Measurements from ENCODE around the gene HS3ST3B1. TPM values are rescaled to one million over a fixed set of nuclear protein-coding genes. Genes with fewer than 3 reads are reported as not detected.

HS3ST3B1 gene
- total RNA-seq, 4 donors from 2014 or later: 0.40 to 2.5 (median 1.2) TPM; not detected in 1

GRCh38 chr17:14302431-14303099 is 1.7 kb downstream of the HS3ST3B1 start:
- TF ChIP-seq CTCF (IDR thresholded peaks at IDR 0.05) (peak; percentile 56 to 96 (median 91)), POLR2A (IDR thresholded peaks at IDR 0.05) (no peak), EP300 (IDR thresholded peaks at IDR 0.05; ENCODE audit: low read depth) (no peak), POLR2AphosphoS5 (IDR thresholded peaks at IDR 0.05) (no peak)
- WGBS, 2 donors (ENCODE audit: low coverage in 1 of 2): 1% methylated on average over 61 of the region's 64 CpGs; no CpG with 5 or more reads in 1 of the 2 donors
- intact Hi-C loops (cut with DNase I; ENCODE audit: low total_unique reads) (loop anchor here (2.0 kb wide), 1 partner anchor 708 kb away; no protein-coding TSS in a partner anchor), in situ Hi-C loops (cut with MboI; ENCODE audit: low pct_ligation_motif_present in 1 of 4, low pct_unique_long_range_greater_than_20kb in 1 of 4, low sequenced_read_pairs in 3 of 4) (loop anchor here in 3 of 4 donors (10.0 to 25.0 kb wide), 3 partner anchors 708 to 965 kb away; no protein-coding TSS in a partner anchor)
- H3K9me3 ChIP-seq: no peaks in the 10 kb centered on the region
- no peaks in the 10 kb centered on the region for H3K36me3 ChIP-seq
- peak overlapping the region; percentile 26 to 62 (median 45) for H3K4me3 ChIP-seq
- peaks cover 0 to 57% (median 33%) of the 10 kb centered on the region in 4 donors for H3K4me1 ChIP-seq
- peaks cover 95% of the 10 kb centered on the region for H3K27me3 ChIP-seq
- H3K27ac ChIP-seq: peak overlapping the region; percentile 76 to 79 (median 77)
- peak; percentile 81 for DNase-seq

GRCh38 chr17:14303343-14304221 is 2.7 kb downstream of the HS3ST3B1 start:
- Histone ChIP-seq H3K27ac (peak overlapping the region; percentile 12 to 78 (median 47)), H3K36me3 (no peaks in the 10 kb centered on the region), H3K9me3 (no peaks in the 10 kb centered on the region), H3K4me1 (peaks cover 0 to 54% (median 30%) of the 10 kb centered on the region in 4 donors), H3K27me3 (peaks cover 95% of the 10 kb centered on the region), H3K4me3 (peak overlapping the region in 3 of 4 donors; percentile 39 to 62 (median 51))
- in situ Hi-C loops (cut with MboI; ENCODE audit: low pct_ligation_motif_present in 1 of 4, low pct_unique_long_range_greater_than_20kb in 1 of 4, low sequenced_read_pairs in 3 of 4): loop anchor here in 3 of 4 donors (10.0 to 25.0 kb wide), 3 partner anchors 709 to 966 kb away; no protein-coding TSS in a partner anchor
- 15% methylated on average over 50 of the region's 56 CpGs; no CpG with 5 or more reads in 1 of the 2 donors for WGBS, 2 donors (ENCODE audit: low coverage in 1 of 2)
- TF ChIP-seq POLR2AphosphoS5 (IDR thresholded peaks at IDR 0.05): no peak
- TF ChIP-seq CTCF (IDR thresholded peaks at IDR 0.05): no peak
- TF ChIP-seq EP300 (IDR thresholded peaks at IDR 0.05; ENCODE audit: low read depth): no peak
- TF ChIP-seq POLR2A (IDR thresholded peaks at IDR 0.05): no peak
- intact Hi-C loops (cut with DNase I; ENCODE audit: low total_unique reads): loop anchor here (2.0 kb wide), 1 partner anchor 709 kb away; no protein-coding TSS in a partner anchor
- DNase-seq: no peak

GRCh38 chr17:14304222-14304772 is 3.4 kb downstream of the HS3ST3B1 start:
- peak overlapping the region; percentile 12 to 78 (median 47) for H3K27ac ChIP-seq
- H3K27me3 ChIP-seq: peaks cover 95% of the 10 kb centered on the region
- no peaks in the 10 kb centered on the region for H3K36me3 ChIP-seq
- intact Hi-C loops (cut with DNase I; ENCODE audit: low total_unique reads): no loop called here
- H3K9me3 ChIP-seq: no peaks in the 10 kb centered on the region
- in situ Hi-C loops (cut with MboI; ENCODE audit: low pct_ligation_motif_present in 1 of 4, low pct_unique_long_range_greater_than_20kb in 1 of 4, low sequenced_read_pairs in 3 of 4): loop anchor here in 3 of 4 donors (10.0 to 25.0 kb wide), 3 partner anchors 709 to 967 kb away; no protein-coding TSS in a partner anchor
- 47 to 55% methylated on average over 7 to 19 of the region's 21 CpGs for WGBS, 2 donors (ENCODE audit: low coverage in 1 of 2)
- H3K4me1 ChIP-seq: peaks cover 0 to 55% (median 35%) of the 10 kb centered on the region in 4 donors
- DNase-seq: no peak
- TF ChIP-seq POLR2A (IDR thresholded peaks at IDR 0.05): no peak
- peak overlapping the region in 2 of 4 donors; percentile 51 to 62 for H3K4me3 ChIP-seq

GRCh38 chr17:14304773-14305517 is 4.1 kb downstream of the HS3ST3B1 start:
- Histone ChIP-seq H3K27me3 (peaks cover 95% of the 10 kb centered on the region), H3K27ac (peak overlapping the region in 2 of 4 donors; percentile 4 to 78), H3K9me3 (no peaks in the 10 kb centered on the region), H3K4me3 (no peak overlapping the region), H3K36me3 (no peaks in the 10 kb centered on the region), H3K4me1 (peaks cover 0 to 55% (median 32%) of the 10 kb centered on the region in 4 donors)
- DNase-seq: no peak
- WGBS, 2 donors (ENCODE audit: low coverage in 1 of 2): 46 to 78% methylated on average over 3 to 15 of the region's 15 CpGs
- intact Hi-C loops (cut with DNase I; ENCODE audit: low total_unique reads) (no loop called here), in situ Hi-C loops (cut with MboI; ENCODE audit: low pct_ligation_motif_present in 1 of 4, low pct_unique_long_range_greater_than_20kb in 1 of 4, low sequenced_read_pairs in 3 of 4) (loop anchor here in 3 of 4 donors (10.0 to 25.0 kb wide), 3 partner anchors 710 to 968 kb away; no protein-coding TSS in a partner anchor)
- TF ChIP-seq POLR2AphosphoS5 (IDR thresholded peaks at IDR 0.05): no peak
- no peak for TF ChIP-seq EP300 (IDR thresholded peaks at IDR 0.05; ENCODE audit: low read depth)
- TF ChIP-seq POLR2A (IDR thresholded peaks at IDR 0.05): no peak
- no peak for TF ChIP-seq CTCF (IDR thresholded peaks at IDR 0.05)

All from transverse colon (tissue), 4 donors.